Caco-2 (cell line): ENCODE data around the gene CLMP. TPM values are rescaled to one million over a fixed set of nuclear protein-coding genes. Genes with fewer than 3 reads are reported as not detected.

Experiments
- BruUV-seq: library from RNA; stranded (reverse); fragments of 400-500 nt; replicated peaks from 2 replicates; lab custom pipeline; 2021; lab: Mats Ljungman, UMichigan
- CTCF ChIA-PET: fragments of 300-600 bp; sonication (Branson Sonifier 250); formaldehyde crosslinking; loops from one replicate; lab custom pipeline; 2022; ENCODE audit warnings: antibody characterized with exemption; lab: Charles Lee
- POLR2A ChIA-PET: fragments of 300-600 bp; sonication (Branson Sonifier 250); formaldehyde crosslinking; loops from one replicate; lab custom pipeline; 2022; ENCODE audit warnings: antibody characterized with exemption; lab: Charles Lee
- DNase-seq, 2 experiments: peaks; one replicate each; pipeline versions ENCODE4 v3.0.0 to v3.0.0-alpha.2; 2020 to 2022
- H3K27me3 ChIP-seq: replicated peaks from 2 replicates; pipeline ENCODE4 v1.6.0; 2011; ENCODE audit warnings: low read length; ENCODE audit not compliant: control insufficient read depth, insufficient read depth
- H3K36me3 ChIP-seq: 2 replicates; pipeline ENCODE4 v1.5.1; 2011; ENCODE audit warnings: low read length; ENCODE audit not compliant: control insufficient read depth, insufficient read depth
- H3K4me1 ChIP-seq: fragments of 250-450 bp; sonication (Bioruptor Pico); 2 replicates; pipeline ENCODE4 v1.5.1; 2020; ENCODE audit warnings: mild to moderate bottlenecking
- H3K4me3 ChIP-seq: 2 replicates; pipeline ENCODE4 v1.5.1; 2011; ENCODE audit warnings: low read depth, mild to moderate bottlenecking, control low read depth, low read length
- H3K9me3 ChIP-seq: fragments of 250-450 bp; sonication (Bioruptor Pico); 2 replicates; pipeline ENCODE4 v1.5.1; 2020; ENCODE audit warnings: mild to moderate bottlenecking, moderate library complexity
- H3K27ac Mint-ChIP-seq: one replicate; pipeline ENCODE4 v1.8.0; 2022; ENCODE audit warnings: mixed read lengths; ENCODE audit not compliant: unreplicated experiment
- H3K27me3 Mint-ChIP-seq: one replicate; pipeline ENCODE4 v1.8.0; 2022; ENCODE audit warnings: mixed read lengths; ENCODE audit not compliant: insufficient read depth, unreplicated experiment
- H3K36me3 Mint-ChIP-seq: one replicate; pipeline ENCODE4 v1.8.0; 2022; ENCODE audit warnings: mild to moderate bottlenecking, mixed read lengths; ENCODE audit not compliant: insufficient read depth, unreplicated experiment
- H3K4me1 Mint-ChIP-seq: one replicate; pipeline ENCODE4 v1.8.0; 2022; ENCODE audit warnings: low read depth, mixed read lengths; ENCODE audit not compliant: unreplicated experiment
- H3K4me3 Mint-ChIP-seq: one replicate; pipeline ENCODE4 v1.8.0; 2022; ENCODE audit warnings: mild to moderate bottlenecking, moderate library complexity, mixed read lengths; ENCODE audit not compliant: unreplicated experiment
- H3K9me3 Mint-ChIP-seq: one replicate; pipeline ENCODE4 v1.8.0; 2022; ENCODE audit warnings: mixed read lengths; ENCODE audit not compliant: unreplicated experiment
- intact Hi-C: fragments of 100-400 bp; cut with micrococcal nuclease; formaldehyde crosslinking; loops from one replicate; pipeline ENCODE4 v1.10.0; 2022; ENCODE audit not compliant: unreplicated experiment
- total RNA-seq: library from RNA; stranded (reverse); gene quantifications from 2 replicates; pipeline ENCODE4 v1.2.3, GENCODE V29; 2022
- TF ChIP-seq, protein P1 (sequence below), 2 experiments: fragments of 200-600 bp in 1 of 2; IDR thresholded peaks; 1 replicate in 1 of 2; 2 replicates in 1 of 2; pipeline versions ENCODE4 v1.5.1 to v1.8.0; 2011 to 2022; ENCODE audit warnings: antibody characterized with exemption in 1 of 2, control low read depth in 1 of 2, inconsistent platforms in 1 of 2, low read depth in 1 of 2, low read length in 1 of 2, mild to moderate bottlenecking in 1 of 2, moderate library complexity in 1 of 2; ENCODE audit not compliant: insufficient read depth in 1 of 2, severe bottlenecking in 1 of 2, unreplicated experiment in 1 of 2

The CLMP gene
- total RNA-seq, 1 experiment from 2014 or later, result 58.9 TPM

GRCh38 chr11:123040111-123040432, 155.0 kb downstream of the CLMP start:
- no peaks in the 10 kb centered on the region for H3K36me3 Mint-ChIP-seq
- CTCF ChIA-PET, result interaction anchor here (1.1 kb wide), 1 partner anchor 17 kb away, joined by 4 read pairs; no protein-coding TSS in a partner anchor
- H3K9me3 Mint-ChIP-seq, result no peaks in the 10 kb centered on the region
- BruUV-seq, result no TSS peak
- no peaks in the 10 kb centered on the region for H3K27me3 Mint-ChIP-seq
- H3K4me3 Mint-ChIP-seq, result no peak overlapping the region
- H3K36me3 ChIP-seq, result no peaks in the 10 kb centered on the region
- no peaks in the 10 kb centered on the region; the same call in 1 of the 2 replicates for H3K27me3 ChIP-seq
- POLR2A ChIA-PET, result no interaction called here
- TF ChIP-seq, protein P1, sequence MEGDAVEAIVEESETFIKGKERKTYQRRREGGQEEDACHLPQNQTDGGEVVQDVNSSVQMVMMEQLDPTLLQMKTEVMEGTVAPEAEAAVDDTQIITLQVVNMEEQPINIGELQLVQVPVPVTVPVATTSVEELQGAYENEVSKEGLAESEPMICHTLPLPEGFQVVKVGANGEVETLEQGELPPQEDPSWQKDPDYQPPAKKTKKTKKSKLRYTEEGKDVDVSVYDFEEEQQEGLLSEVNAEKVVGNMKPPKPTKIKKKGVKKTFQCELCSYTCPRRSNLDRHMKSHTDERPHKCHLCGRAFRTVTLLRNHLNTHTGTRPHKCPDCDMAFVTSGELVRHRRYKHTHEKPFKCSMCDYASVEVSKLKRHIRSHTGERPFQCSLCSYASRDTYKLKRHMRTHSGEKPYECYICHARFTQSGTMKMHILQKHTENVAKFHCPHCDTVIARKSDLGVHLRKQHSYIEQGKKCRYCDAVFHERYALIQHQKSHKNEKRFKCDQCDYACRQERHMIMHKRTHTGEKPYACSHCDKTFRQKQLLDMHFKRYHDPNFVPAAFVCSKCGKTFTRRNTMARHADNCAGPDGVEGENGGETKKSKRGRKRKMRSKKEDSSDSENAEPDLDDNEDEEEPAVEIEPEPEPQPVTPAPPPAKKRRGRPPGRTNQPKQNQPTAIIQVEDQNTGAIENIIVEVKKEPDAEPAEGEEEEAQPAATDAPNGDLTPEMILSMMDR (IDR thresholded peaks at IDR 0.05; ENCODE audit: insufficient read depth in 1 of 2, low read depth in 1 of 2, low read length in 1 of 2, severe bottlenecking in 1 of 2, unreplicated experiment in 1 of 2), result no peak
- no peaks in the 10 kb centered on the region for H3K9me3 ChIP-seq
- no peaks in the 10 kb centered on the region for H3K4me1 ChIP-seq
- H3K27ac Mint-ChIP-seq, result no peak overlapping the region
- no peak overlapping the region for H3K4me3 ChIP-seq
- intact Hi-C loops, result no loop called here
- no peak for DNase-seq
- H3K4me1 Mint-ChIP-seq, result no peaks in the 10 kb centered on the region

- Histone ChIP-seq H3K36me3 (no peaks in the 10 kb centered on the region), H3K9me3 (no peaks in the 10 kb centered on the region), H3K27me3 (no peaks in the 10 kb centered on the region; the same call in 1 of the 2 replicates), H3K4me3 (no peak overlapping the region), H3K4me1 (no peaks in the 10 kb centered on the region)
- CTCF ChIA-PET, result interaction anchor here (1.2 kb wide), 1 partner anchor 13 kb away, joined by 3 read pairs; no protein-coding TSS in a partner anchor
- Mint-ChIP-seq H3K9me3 (no peaks in the 10 kb centered on the region), H3K27ac (no peak overlapping the region), H3K36me3 (no peaks in the 10 kb centered on the region), H3K27me3 (no peaks in the 10 kb centered on the region), H3K4me3 (no peak overlapping the region), H3K4me1 (no peaks in the 10 kb centered on the region)
- intact Hi-C loops, result no loop called here
- no peak for DNase-seq
- TF ChIP-seq, protein P1 (IDR thresholded peaks at IDR 0.05; ENCODE audit: insufficient read depth in 1 of 2, low read depth in 1 of 2, low read length in 1 of 2, severe bottlenecking in 1 of 2, unreplicated experiment in 1 of 2), result no peak
- POLR2A ChIA-PET, result no interaction called here
- no TSS peak for BruUV-seq
These were observed 159.2 kb downstream of the CLMP start for GRCh38 chr11:123035831-123036230.

DNA sequence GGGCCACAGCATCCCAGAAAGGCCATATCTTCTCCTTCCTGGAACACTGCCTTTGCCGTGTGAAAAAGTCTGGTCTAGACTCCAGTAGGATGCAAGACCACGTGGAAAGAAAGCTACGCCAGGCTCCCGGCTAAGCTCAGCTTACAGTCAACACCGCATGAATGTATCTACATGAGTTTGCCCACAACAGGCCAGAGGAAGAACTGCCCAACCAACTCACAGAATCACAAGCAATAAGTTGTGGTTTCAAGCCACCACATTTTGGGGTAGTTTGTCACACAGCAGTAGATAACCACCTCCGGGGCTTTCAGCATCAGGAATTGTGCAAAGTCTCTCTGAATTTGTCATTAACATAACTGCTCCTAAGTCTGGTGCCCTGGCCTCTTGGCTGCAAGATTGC, 160.5 kb downstream of the CLMP start:
- ChIA-PET POLR2A (interaction anchor here (0.6 kb wide), 1 partner anchor 20 kb away, joined by 7 read pairs; no protein-coding TSS in a partner anchor), CTCF (interaction anchor here (0.9 to 1.4 kb wide), 4 partner anchors 9 to 20 kb away, joined by 3 to 7 read pairs (median 4); no protein-coding TSS in a partner anchor)
- no peaks in the 10 kb centered on the region for H3K4me1 ChIP-seq
- TF ChIP-seq, protein P1 (IDR thresholded peaks at IDR 0.05; ENCODE audit: insufficient read depth in 1 of 2, low read depth in 1 of 2, low read length in 1 of 2, severe bottlenecking in 1 of 2, unreplicated experiment in 1 of 2), result no peak
- Mint-ChIP-seq H3K27me3 (no peaks in the 10 kb centered on the region), H3K4me3 (no peak overlapping the region), H3K36me3 (no peaks in the 10 kb centered on the region), H3K9me3 (no peaks in the 10 kb centered on the region), H3K4me1 (no peaks in the 10 kb centered on the region), H3K27ac (no peak overlapping the region)
- intact Hi-C loops, result no loop called here
- H3K4me3 ChIP-seq, result no peak overlapping the region
- H3K27me3 ChIP-seq, result 0 out of 2 replicates have a peak, but pooled peaks cover 2% of the 10 kb centered on the region
- no peaks in the 10 kb centered on the region for H3K36me3 ChIP-seq
- no peak for DNase-seq
- no TSS peak for BruUV-seq
- H3K9me3 ChIP-seq, result no peaks in the 10 kb centered on the region
